HepG2 (cell line): ENCODE measurements around the gene SHC1. TPM values are rescaled to one million over a fixed set of nuclear protein-coding genes. Genes with fewer than 3 reads are reported as not detected.

Experiments
- FOXA3 ChIP-seq: IDR thresholded peaks from 2 replicates; pipeline ENCODE4 v1.6.1; 2016; ENCODE audit warnings: missing genetic modification reagents, missing compliant biosample characterization
- HDAC2 ChIP-seq: sonication (generic); formaldehyde crosslinking; IDR thresholded peaks from 2 replicates; pipeline ENCODE4 v1.4.0; 2020; ENCODE audit warnings: missing genetic modification reagents
- JUNB ChIP-seq: sonication (generic); formaldehyde crosslinking; IDR thresholded peaks from 2 replicates; pipeline ENCODE4 v1.8.0; 2022; ENCODE audit warnings: missing genetic modification reagents, mild to moderate bottlenecking, borderline replicate concordance
- NFKB2 ChIP-seq: sonication (generic); formaldehyde crosslinking; IDR thresholded peaks from 2 replicates; pipeline ENCODE4 v1.4.0; 2020; ENCODE audit warnings: missing genetic modification reagents, borderline replicate concordance
- NR2F6 ChIP-seq, 2 experiments: IDR thresholded peaks; 2 replicates each; pipeline ENCODE4 v1.6.1; 2016; ENCODE audit warnings: antibody characterized with exemption in 1 of 2, mild to moderate bottlenecking in 1 of 2
- YY1 ChIP-seq: IDR thresholded peaks from 2 replicates; pipeline ENCODE4 v1.6.1; 2011; ENCODE audit warnings: low read length, low read depth, moderate library complexity, mild to moderate bottlenecking; ENCODE audit not compliant: insufficient read depth, insufficient replicate concordance
- ZBTB20 ChIP-seq: sonication (generic); formaldehyde crosslinking; IDR thresholded peaks from 2 replicates; pipeline ENCODE4 v1.8.1; 2023; ENCODE audit warnings: missing genetic modification reagents, low read depth, mild to moderate bottlenecking, borderline replicate concordance
- ZNF607 ChIP-seq: sonication (generic); formaldehyde crosslinking; IDR thresholded peaks from 2 replicates; pipeline ENCODE4 v1.5.1; 2020; ENCODE audit warnings: missing genetic modification reagents, mild to moderate bottlenecking, borderline replicate concordance
- ZNF761 ChIP-seq: sonication (generic); formaldehyde crosslinking; conservative IDR thresholded peaks from 2 replicates; pipeline ENCODE4 v1.4.0; 2020; ENCODE audit warnings: mild to moderate bottlenecking, missing genetic modification reagents
- ZNF788 ChIP-seq: sonication (generic); formaldehyde crosslinking; IDR thresholded peaks from 2 replicates; pipeline ENCODE4 v1.5.0; 2020; ENCODE audit warnings: mild to moderate bottlenecking, missing genetic modification reagents, borderline replicate concordance
- ZSCAN31 ChIP-seq: sonication (generic); formaldehyde crosslinking; IDR thresholded peaks from 2 replicates; pipeline ENCODE4 v1.5.0; 2020; ENCODE audit warnings: low read depth, mild to moderate bottlenecking, missing genetic modification reagents
- polyA plus RNA-seq, 8 experiments: library from polyadenylated mRNA; depleted of rRNA in 3 of 8; stranded (reverse) in 7 of 8; unstranded in 1 of 8; fragments of >200 nt; fragmentation: Illumina TruSeq in 4 of 8; extraction: Trizol in 4 of 8; gene quantifications; 2 replicates each; pipeline versions ENCODE4 v1.2.1 to v1.2.3, GENCODE V29; 2011 to 2016; ENCODE audit warnings: low read depth in 4 of 8, missing spikeins in 1 of 8, mixed read lengths in 1 of 8; ENCODE audit not compliant: insufficient read depth in 1 of 8
- total RNA-seq, 5 experiments: library from RNA; depleted of rRNA; stranded (reverse); fragments of >200 nt; fragmentation: Illumina TruSeq; extraction: Trizol; gene quantifications; 2 replicates each; pipeline ENCODE4 v1.2.3, GENCODE V29; 2016; ENCODE audit warnings: low read depth in 1 of 5
- TF ChIP-seq, protein P1 (sequence below): sonication (generic); formaldehyde crosslinking; IDR thresholded peaks from 2 replicates; pipeline ENCODE4 v1.5.0; 2020; ENCODE audit warnings: mild to moderate bottlenecking, missing genetic modification reagents, moderate library complexity
- TF ChIP-seq, protein P2 (sequence below): IDR thresholded peaks from 2 replicates; pipeline ENCODE4 v1.6.1; 2016; ENCODE audit warnings: missing compliant biosample characterization, missing genetic modification reagents, borderline replicate concordance
- TF ChIP-seq, protein P3 (sequence below): sonication (generic); formaldehyde crosslinking; IDR thresholded peaks from 2 replicates; pipeline ENCODE4 v1.8.1; 2023; ENCODE audit warnings: mild to moderate bottlenecking, missing genetic modification reagents
- TF ChIP-seq, protein P4 (sequence below): sonication (generic); formaldehyde crosslinking; IDR thresholded peaks from 2 replicates; pipeline ENCODE4 v1.4.0; 2020; ENCODE audit warnings: missing genetic modification reagents
- TF ChIP-seq, protein P5 (sequence below), 2 experiments: sonication (generic) in 1 of 2; formaldehyde crosslinking in 1 of 2; IDR thresholded peaks; 2 replicates each; pipeline versions ENCODE4 v1.4.0 to v1.6.1; 2016 to 2020; ENCODE audit warnings: borderline replicate concordance in 1 of 2, low read depth in 1 of 2, mild to moderate bottlenecking in 1 of 2, missing genetic modification reagents in 1 of 2

SHC1 gene
- total and polyA plus RNA-seq, 2 of the 13 experiments (the other 11 are each of a cell fraction or from before 2014, with no cell fraction given), result 52.0 to 137 TPM

DNA sequence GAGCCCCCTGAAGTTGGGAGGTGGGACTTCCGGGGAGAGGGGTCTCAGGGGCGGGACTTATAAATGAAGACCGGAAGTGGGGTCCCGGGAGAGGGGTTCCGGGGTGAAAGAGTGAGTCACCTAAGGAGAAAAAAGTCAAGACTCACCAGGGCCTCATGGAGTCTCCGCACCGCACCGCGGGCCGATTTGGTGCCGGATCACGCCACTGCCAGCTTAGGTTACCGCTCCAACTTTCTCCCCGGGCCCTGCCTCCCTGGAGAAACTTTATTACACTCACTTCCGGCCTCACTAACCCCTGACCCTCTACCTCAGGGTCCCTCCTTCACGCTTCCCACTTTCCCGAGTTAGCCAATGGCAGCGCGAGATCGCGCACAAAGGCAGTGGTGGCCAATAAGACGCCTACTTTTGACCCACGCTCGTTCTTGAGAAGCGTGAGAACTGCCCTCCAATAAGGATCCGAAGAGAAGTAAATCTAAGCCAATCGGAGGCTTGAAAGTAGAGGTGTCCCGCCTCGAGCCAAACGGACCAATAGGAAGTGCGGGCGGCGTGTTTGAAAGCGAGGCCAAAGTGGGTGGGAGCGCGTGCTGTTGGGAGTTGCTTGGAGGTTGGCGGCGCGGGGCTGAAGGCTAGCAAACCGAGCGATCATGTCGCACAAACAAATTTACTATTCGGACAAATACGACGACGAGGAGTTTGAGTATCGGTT is 3.7 kb upstream of the SHC1 start, which contains the start of gene CKS1B (continued):
- TF ChIP-seq NFKB2 (CRISPR knock-in tag), result peak; percentile 65; the same call in 1 of the 2 replicates
- TF ChIP-seq, protein P1, sequence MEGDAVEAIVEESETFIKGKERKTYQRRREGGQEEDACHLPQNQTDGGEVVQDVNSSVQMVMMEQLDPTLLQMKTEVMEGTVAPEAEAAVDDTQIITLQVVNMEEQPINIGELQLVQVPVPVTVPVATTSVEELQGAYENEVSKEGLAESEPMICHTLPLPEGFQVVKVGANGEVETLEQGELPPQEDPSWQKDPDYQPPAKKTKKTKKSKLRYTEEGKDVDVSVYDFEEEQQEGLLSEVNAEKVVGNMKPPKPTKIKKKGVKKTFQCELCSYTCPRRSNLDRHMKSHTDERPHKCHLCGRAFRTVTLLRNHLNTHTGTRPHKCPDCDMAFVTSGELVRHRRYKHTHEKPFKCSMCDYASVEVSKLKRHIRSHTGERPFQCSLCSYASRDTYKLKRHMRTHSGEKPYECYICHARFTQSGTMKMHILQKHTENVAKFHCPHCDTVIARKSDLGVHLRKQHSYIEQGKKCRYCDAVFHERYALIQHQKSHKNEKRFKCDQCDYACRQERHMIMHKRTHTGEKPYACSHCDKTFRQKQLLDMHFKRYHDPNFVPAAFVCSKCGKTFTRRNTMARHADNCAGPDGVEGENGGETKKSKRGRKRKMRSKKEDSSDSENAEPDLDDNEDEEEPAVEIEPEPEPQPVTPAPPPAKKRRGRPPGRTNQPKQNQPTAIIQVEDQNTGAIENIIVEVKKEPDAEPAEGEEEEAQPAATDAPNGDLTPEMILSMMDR (CRISPR knock-in tag), result no peak
- peak; percentile 61; the same call in 1 of the 2 replicates for TF ChIP-seq JUNB (CRISPR knock-in tag)
- peak; percentile 67; the same call in 1 of the 2 replicates for TF ChIP-seq HDAC2 (CRISPR knock-in tag)
- TF ChIP-seq ZNF761 (CRISPR knock-in tag), result no peak
- TF ChIP-seq, protein P2, sequence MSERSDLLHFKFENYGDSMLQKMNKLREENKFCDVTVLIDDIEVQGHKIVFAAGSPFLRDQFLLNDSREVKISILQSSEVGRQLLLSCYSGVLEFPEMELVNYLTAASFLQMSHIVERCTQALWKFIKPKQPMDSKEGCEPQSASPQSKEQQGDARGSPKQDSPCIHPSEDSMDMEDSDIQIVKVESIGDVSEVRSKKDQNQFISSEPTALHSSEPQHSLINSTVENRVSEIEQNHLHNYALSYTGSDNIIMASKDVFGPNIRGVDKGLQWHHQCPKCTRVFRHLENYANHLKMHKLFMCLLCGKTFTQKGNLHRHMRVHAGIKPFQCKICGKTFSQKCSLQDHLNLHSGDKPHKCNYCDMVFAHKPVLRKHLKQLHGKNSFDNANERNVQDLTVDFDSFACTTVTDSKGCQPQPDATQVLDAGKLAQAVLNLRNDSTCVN, result no peak
- TF ChIP-seq ZNF607 (CRISPR knock-in tag), result no peak; the same call in 1 of the 2 replicates
- TF ChIP-seq, protein P3, sequence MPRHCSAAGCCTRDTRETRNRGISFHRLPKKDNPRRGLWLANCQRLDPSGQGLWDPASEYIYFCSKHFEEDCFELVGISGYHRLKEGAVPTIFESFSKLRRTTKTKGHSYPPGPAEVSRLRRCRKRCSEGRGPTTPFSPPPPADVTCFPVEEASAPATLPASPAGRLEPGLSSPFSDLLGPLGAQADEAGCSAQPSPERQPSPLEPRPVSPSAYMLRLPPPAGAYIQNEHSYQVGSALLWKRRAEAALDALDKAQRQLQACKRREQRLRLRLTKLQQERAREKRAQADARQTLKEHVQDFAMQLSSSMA (CRISPR knock-in tag), result 0 out of 2 replicates have a peak, but pooled peaks have one; percentile 8
- no peak; the same call in 1 of the 2 replicates for TF ChIP-seq ZNF788
- TF ChIP-seq ZSCAN31 (CRISPR knock-in tag), result no peak
- no peak for TF ChIP-seq FOXA3 (CRISPR knock-in tag)
- TF ChIP-seq, protein P4, sequence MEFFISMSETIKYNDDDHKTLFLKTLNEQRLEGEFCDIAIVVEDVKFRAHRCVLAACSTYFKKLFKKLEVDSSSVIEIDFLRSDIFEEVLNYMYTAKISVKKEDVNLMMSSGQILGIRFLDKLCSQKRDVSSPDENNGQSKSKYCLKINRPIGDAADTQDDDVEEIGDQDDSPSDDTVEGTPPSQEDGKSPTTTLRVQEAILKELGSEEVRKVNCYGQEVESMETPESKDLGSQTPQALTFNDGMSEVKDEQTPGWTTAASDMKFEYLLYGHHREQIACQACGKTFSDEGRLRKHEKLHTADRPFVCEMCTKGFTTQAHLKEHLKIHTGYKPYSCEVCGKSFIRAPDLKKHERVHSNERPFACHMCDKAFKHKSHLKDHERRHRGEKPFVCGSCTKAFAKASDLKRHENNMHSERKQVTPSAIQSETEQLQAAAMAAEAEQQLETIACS (CRISPR knock-in tag), result peak; percentile 34; the same call in 1 of the 2 replicates
- TF ChIP-seq, protein P5, sequence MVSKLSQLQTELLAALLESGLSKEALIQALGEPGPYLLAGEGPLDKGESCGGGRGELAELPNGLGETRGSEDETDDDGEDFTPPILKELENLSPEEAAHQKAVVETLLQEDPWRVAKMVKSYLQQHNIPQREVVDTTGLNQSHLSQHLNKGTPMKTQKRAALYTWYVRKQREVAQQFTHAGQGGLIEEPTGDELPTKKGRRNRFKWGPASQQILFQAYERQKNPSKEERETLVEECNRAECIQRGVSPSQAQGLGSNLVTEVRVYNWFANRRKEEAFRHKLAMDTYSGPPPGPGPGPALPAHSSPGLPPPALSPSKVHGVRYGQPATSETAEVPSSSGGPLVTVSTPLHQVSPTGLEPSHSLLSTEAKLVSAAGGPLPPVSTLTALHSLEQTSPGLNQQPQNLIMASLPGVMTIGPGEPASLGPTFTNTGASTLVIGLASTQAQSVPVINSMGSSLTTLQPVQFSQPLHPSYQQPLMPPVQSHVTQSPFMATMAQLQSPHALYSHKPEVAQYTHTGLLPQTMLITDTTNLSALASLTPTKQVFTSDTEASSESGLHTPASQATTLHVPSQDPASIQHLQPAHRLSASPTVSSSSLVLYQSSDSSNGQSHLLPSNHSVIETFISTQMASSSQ (IDR thresholded peaks at IDR 0.05; ENCODE audit: low read depth), result no peak
- TF ChIP-seq, protein P5 (CRISPR knock-in tag; IDR thresholded peaks at IDR 0.05; ENCODE audit: borderline replicate concordance), result no peak; the same call in 1 of the 2 replicates
- peak; percentile 43 for TF ChIP-seq YY1
- peak; percentile 85; the same call in 1 of the 2 replicates for TF ChIP-seq ZBTB20 (CRISPR knock-in tag)
- TF ChIP-seq NR2F6 (IDR thresholded peaks at IDR 0.05), result peak; percentile 82
- TF ChIP-seq NR2F6 (CRISPR knock-in tag; IDR thresholded peaks at IDR 0.05), result peak; percentile 58; the same call in 1 of the 2 replicates
